Measurements from ENCODE around the gene CENATAC. TPM values are rescaled to one million over a fixed set of nuclear protein-coding genes. Genes with fewer than 3 reads are reported as not detected.

CENATAC gene
- polyA plus RNA-seq, 1 donor from 2014 or later = 70.3 TPM

GRCh38 chr11:119018074-119018938 lies 20.4 kb downstream of the CENATAC start, which contains the start of the genes RPS25 and TRAPPC4:
Gene RPS25 (minus strand): TSS chr11:119018343. CDS start chr11:119018284, 59 bp downstream.
Gene TRAPPC4 (plus strand): TSS chr11:119018766. CDS start chr11:119018796, 30 bp downstream.
- Histone ChIP-seq H3K4me2 (ENCODE audit: low read length) (peak within 1 kb of the TSS; percentile 92), H3K27me3 (ENCODE audit: insufficient read depth, low read depth, low read length) (no peaks in the 10 kb centered on the region), H3K9ac (ENCODE audit: low read length) (peak within 1 kb of the TSS; percentile 86), H3K4me3 (ENCODE audit: low read length) (peak within 1 kb of the TSS; percentile 75), H4K20me1 (ENCODE audit: insufficient read depth) (no peaks in the 10 kb centered on the region), H3F3A (ENCODE audit: insufficient read depth, low read length, poor library complexity, severe bottlenecking) (no peaks in the 10 kb centered on the region), H3K9me2 (ENCODE audit: insufficient read depth, low read length) (no peaks in the 10 kb centered on the region), H3K27ac (ENCODE audit: low read length) (peak within 1 kb of the TSS; percentile 84), H2AFZ (ENCODE audit: low read depth, low read length) (peak within 1 kb of the TSS; percentile 54), H3K9me3 (ENCODE audit: low read length) (no peaks in the 10 kb centered on the region), H3K79me2 (replicated peaks; ENCODE audit: insufficient read depth, low read length) (peaks cover 49% of the 10 kb centered on the region), H3K36me3 (ENCODE audit: insufficient read depth, low read length) (peaks cover 12% of the 10 kb centered on the region)
- peak; percentile 60 for TF ChIP-seq EP300 (conservative IDR thresholded peaks at IDR 0.05; ENCODE audit: poor library complexity, severe bottlenecking)
- peak; percentile 29 for TF ChIP-seq REST (IDR thresholded peaks at IDR 0.05; ENCODE audit: borderline replicate concordance)
- peak; percentile 75 for TF ChIP-seq TAF1 (IDR thresholded peaks at IDR 0.05; ENCODE audit: low read depth)
- peak; percentile 20 for TF ChIP-seq RAD21 (conservative IDR thresholded peaks at IDR 0.05)
- TF ChIP-seq SMC3 (conservative IDR thresholded peaks at IDR 0.05; ENCODE audit: poor library complexity) = no peak
- no peak for TF ChIP-seq EZH2 (IDR thresholded peaks at IDR 0.05; ENCODE audit: borderline replicate concordance, insufficient read depth, low read length, poor library complexity, severe bottlenecking)
- TF ChIP-seq POLR2AphosphoS5 (IDR thresholded peaks at IDR 0.05) = peak; percentile 82
- TF ChIP-seq CTCF (IDR thresholded peaks at IDR 0.05; ENCODE audit: poor library complexity, severe bottlenecking) = peak; percentile 35
- TF ChIP-seq MXI1 (conservative IDR thresholded peaks at IDR 0.05; ENCODE audit: poor library complexity, severe bottlenecking) = peak; percentile 97

- no peak overlapping the region for H2AFZ ChIP-seq (ENCODE audit: low read depth, low read length)
- no peaks in the 10 kb centered on the region for H3K9me3 ChIP-seq (ENCODE audit: low read length)
- no peak overlapping the region for H3K27ac ChIP-seq (ENCODE audit: low read length)
- H3F3A ChIP-seq (ENCODE audit: insufficient read depth, low read length, poor library complexity, severe bottlenecking) = no peaks in the 10 kb centered on the region
- no peaks in the 10 kb centered on the region for H3K27me3 ChIP-seq (ENCODE audit: insufficient read depth, low read depth, low read length)
- peak overlapping the region; percentile 92 for H3K4me2 ChIP-seq (ENCODE audit: low read length)
- H3K9ac ChIP-seq (ENCODE audit: low read length) = peak overlapping the region; percentile 2
- peak overlapping the region; percentile 75 for H3K4me3 ChIP-seq (ENCODE audit: low read length)
- no peaks in the 10 kb centered on the region for H3K9me2 ChIP-seq (ENCODE audit: insufficient read depth, low read length)
- H3K79me2 ChIP-seq (replicated peaks; ENCODE audit: insufficient read depth, low read length) = peaks cover 49% of the 10 kb centered on the region
- TF ChIP-seq TAF1 (IDR thresholded peaks at IDR 0.05; ENCODE audit: low read depth) = no peak
- no peak for TF ChIP-seq SMC3 (conservative IDR thresholded peaks at IDR 0.05; ENCODE audit: poor library complexity)
- TF ChIP-seq EZH2 (IDR thresholded peaks at IDR 0.05; ENCODE audit: borderline replicate concordance, insufficient read depth, low read length, poor library complexity, severe bottlenecking) = no peak
- no peak for TF ChIP-seq CTCF (IDR thresholded peaks at IDR 0.05; ENCODE audit: poor library complexity, severe bottlenecking)
- no peak for TF ChIP-seq POLR2AphosphoS5 (IDR thresholded peaks at IDR 0.05)
- no peak for TF ChIP-seq EP300 (conservative IDR thresholded peaks at IDR 0.05; ENCODE audit: poor library complexity, severe bottlenecking)
- no peak for TF ChIP-seq REST (IDR thresholded peaks at IDR 0.05; ENCODE audit: borderline replicate concordance)
- no peak for TF ChIP-seq RAD21 (conservative IDR thresholded peaks at IDR 0.05)
- TF ChIP-seq MXI1 (conservative IDR thresholded peaks at IDR 0.05; ENCODE audit: poor library complexity, severe bottlenecking) = no peak
- peaks cover 7% of the 10 kb centered on the region for H3K36me3 ChIP-seq (ENCODE audit: insufficient read depth, low read length)
- H4K20me1 ChIP-seq (ENCODE audit: insufficient read depth) = no peaks in the 10 kb centered on the region
These were observed 22.1 kb downstream of the CENATAC start for GRCh38 chr11:119019996-119020395.

Data from neural cell (in vitro differentiated cells).